ENCODE data around the gene LPCAT2.
A peak's percentile ranks its signal among the peaks of the same experiment; 100 is the strongest.

Gene LPCAT2

GRCh38 chr16:55505333-55506015, 3.4 kb upstream of the LPCAT2 start:
- DNase-seq = no peak

GRCh38 chr16:55506083-55506482, 2.8 kb upstream of the LPCAT2 start:
- DNase-seq = no peak

- no peak for DNase-seq
Measured at GRCh38 chr16:55506708-55507107, 2.2 kb upstream of the LPCAT2 start.

- DNase-seq = no peak
Measured at GRCh38 chr16:55508271-55508921, 476 bp upstream of the LPCAT2 start.

GRCh38 chr16:55510185-55510805, 1.4 kb downstream of the LPCAT2 start:
- DNase-seq = no peak

- no peak for DNase-seq
Measured at GRCh38 chr16:55512941-55513340, 4.1 kb downstream of the LPCAT2 start.

GRCh38 chr16:55513616-55514015, 4.7 kb downstream of the LPCAT2 start:
- DNase-seq = peak; percentile 41

- DNase-seq = peak; percentile 85
Measured at GRCh38 chr16:55515111-55515510, 6.2 kb downstream of the LPCAT2 start.

- no peak for DNase-seq
Measured at GRCh38 chr16:55521792-55522191, 12.9 kb downstream of the LPCAT2 start.

GRCh38 chr16:55526441-55526840, 17.6 kb downstream of the LPCAT2 start:
- no peak for DNase-seq

- DNase-seq = no peak
Measured at GRCh38 chr16:55527885-55528284, 19.0 kb downstream of the LPCAT2 start.

- DNase-seq = no peak
Measured at GRCh38 chr16:55529018-55529417, 20.1 kb downstream of the LPCAT2 start.

- DNase-seq = no peak
Measured at GRCh38 chr16:55530316-55530856, 21.5 kb downstream of the LPCAT2 start.

GRCh38 chr16:55532227-55532626, 23.4 kb downstream of the LPCAT2 start:
- DNase-seq = no peak

GRCh38 chr16:55534756-55535155, 25.9 kb downstream of the LPCAT2 start:
- no peak for DNase-seq

GRCh38 chr16:55539049-55539448, 30.2 kb downstream of the LPCAT2 start:
- DNase-seq = peak; percentile 45

- no peak for DNase-seq
Measured at GRCh38 chr16:55539488-55539887, 30.6 kb downstream of the LPCAT2 start.

- no peak for DNase-seq
Measured at GRCh38 chr16:55540221-55540620, 31.3 kb downstream of the LPCAT2 start.

- peak; percentile 74 for DNase-seq
Measured at GRCh38 chr16:55542459-55543082, 33.7 kb downstream of the LPCAT2 start.

- DNase-seq = peak; percentile 47
Measured at GRCh38 chr16:55543472-55543871, 34.6 kb downstream of the LPCAT2 start.

- DNase-seq = peak; percentile 91
Measured at GRCh38 chr16:55552621-55553020, 43.7 kb downstream of the LPCAT2 start.

- no peak for DNase-seq
Measured at GRCh38 chr16:55555436-55555835, 46.6 kb downstream of the LPCAT2 start.

- no peak for DNase-seq
Measured at GRCh38 chr16:55557186-55557585, 48.3 kb downstream of the LPCAT2 start.

Measured in fibroblast of skin of scalp (primary cell).